ENCODE measurements around the gene ZNF526. TPM values are rescaled to one million over a fixed set of nuclear protein-coding genes. Genes with fewer than 3 reads are reported as not detected.
A peak's percentile ranks its signal among the peaks of the same experiment; 100 is the strongest.

The ZNF526 gene
- total and polyA plus RNA-seq, 9 of the 15 experiments (the other 6 are each of a cell fraction or from before 2014, with no cell fraction given) = 1.3 to 17.9 (median 6.2) TPM

GRCh38 chr19:42242512-42243409, 22.6 kb downstream of the ZNF526 start, which contains the start of gene GSK3A (continued):
- TF ChIP-seq ZNF263 (CRISPR knock-in tag; IDR thresholded peaks at IDR 0.05; ENCODE audit: borderline replicate concordance) (peak; percentile 44; the same call in 1 of the 2 replicates), ZNF589 (CRISPR knock-in tag; IDR thresholded peaks at IDR 0.05; ENCODE audit: low read depth) (peak; percentile 38; the same call in 1 of the 2 replicates), NONO (IDR thresholded peaks at IDR 0.05; ENCODE audit: low read depth in 2 of 2, low read length in 1 of 2) (peak in 1 of 2 experiments; percentile 94; a peak in 1 of 4 replicates), RBM15 (IDR thresholded peaks at IDR 0.05; ENCODE audit: insufficient read depth, low read length) (no peak), ZSCAN29 (IDR thresholded peaks at IDR 0.05) (no peak), ZNF133 (CRISPR knock-in tag; IDR thresholded peaks at IDR 0.05) (0 out of 2 replicates have a peak, but pooled peaks have one; percentile 58), SMAD3 (CRISPR knock-in tag; conservative IDR thresholded peaks at IDR 0.05) (no peak), BACH1 (tag; IDR thresholded peaks at IDR 0.05) (peak; percentile 88; the same call in 1 of the 2 replicates), TAL1 (IDR thresholded peaks at IDR 0.05) (no peak), RCOR1 (IDR thresholded peaks at IDR 0.05; ENCODE audit: borderline replicate concordance in 1 of 2, low read depth in 2 of 2, low read length in 2 of 2) (peak in 1 of 2 experiments; percentile 47; a peak in 2 of 4 replicates), THRA (IDR thresholded peaks at IDR 0.05) (no peak), SREBF1 (IDR thresholded peaks at IDR 0.05; ENCODE audit: borderline replicate concordance, low read depth, low read length) (peak; percentile 66; the same call in 1 of the 2 replicates), HCFC1 (IDR thresholded peaks at IDR 0.05; ENCODE audit: low read depth, low read length) (peak; percentile 92), PREB (CRISPR knock-in tag; IDR thresholded peaks at IDR 0.05) (no peak), ZNF655 (CRISPR knock-in tag; IDR thresholded peaks at IDR 0.05) (no peak), NCOA2 (IDR thresholded peaks at IDR 0.05; ENCODE audit: partially characterized antibody in 2 of 2) (no peak), MBD2 (IDR thresholded peaks at IDR 0.05; ENCODE audit: borderline replicate concordance, low read depth) (peak; percentile 90)

Data from K562 (cell line).